K562 (cell line): Measurements from ENCODE around the gene USP48. TPM values are rescaled to one million over a fixed set of nuclear protein-coding genes. Genes with fewer than 3 reads are reported as not detected.

Experiments
- CAMTA2 ChIP-seq: fragments of 250-450 bp; sonication (Bioruptor Pico); conservative IDR thresholded peaks from 2 replicates; pipeline ENCODE4 v1.5.1; 2022
- CBFA2T3 ChIP-seq: fragments of 450-650 bp; IDR thresholded peaks from 2 replicates; pipeline ENCODE4 v1.6.1; 2017
- CXXC5 ChIP-seq: fragments of 250-450 bp; sonication (Bioruptor Pico); IDR thresholded peaks from 2 replicates; pipeline ENCODE4 v1.8.0; 2022; ENCODE audit warnings: inconsistent platforms, mild to moderate bottlenecking, moderate library complexity
- HSF4 ChIP-seq: fragments of 250-450 bp; sonication (Bioruptor Pico); IDR thresholded peaks from 2 replicates; pipeline ENCODE4 v2.1.2; 2022; ENCODE audit warnings: mild to moderate bottlenecking, moderate library complexity, borderline replicate concordance
- ILK ChIP-seq: fragments of 450-650 bp; IDR thresholded peaks from 2 replicates; pipeline ENCODE4 v1.6.1; 2016; ENCODE audit warnings: missing genetic modification characterization, low read depth, mild to moderate bottlenecking, missing compliant biosample characterization, moderate library complexity, borderline replicate concordance
- JUNB ChIP-seq: fragments of 450-650 bp; formaldehyde crosslinking; conservative IDR thresholded peaks from 2 replicates; pipeline ENCODE4 v1.4.0; 2020; ENCODE audit warnings: mild to moderate bottlenecking
- MED1 ChIP-seq: sonication (generic); formaldehyde crosslinking; IDR thresholded peaks from 2 replicates; pipeline ENCODE4 v1.8.1; 2023; ENCODE audit warnings: missing genetic modification reagents, borderline replicate concordance
- POLR2AphosphoS2 ChIP-seq: IDR thresholded peaks from 2 replicates; pipeline ENCODE4 v1.6.1; 2012; ENCODE audit warnings: low read length, improper control_type of control experiment
- SIX5 ChIP-seq, 2 experiments: IDR thresholded peaks; 2 replicates each; pipeline ENCODE4 v1.6.1; 2011; ENCODE audit warnings: low read length in 2 of 2, borderline replicate concordance in 1 of 2, low read depth in 1 of 2, mild to moderate bottlenecking in 1 of 2, moderate library complexity in 1 of 2; ENCODE audit not compliant: insufficient read depth in 1 of 2
- SLC30A9 ChIP-seq: fragments of 250-450 bp; sonication (Bioruptor Pico); IDR thresholded peaks from 2 replicates; pipeline ENCODE4 v1.8.0; 2022; ENCODE audit warnings: mild to moderate bottlenecking, moderate library complexity
- TAL1 ChIP-seq: fragments of 450-650 bp; IDR thresholded peaks from 2 replicates; pipeline ENCODE4 v1.6.1; 2016; ENCODE audit warnings: mild to moderate bottlenecking
- TSC22D4 ChIP-seq: fragments of 450-650 bp; IDR thresholded peaks from 2 replicates; pipeline ENCODE4 v1.6.1; 2016; ENCODE audit warnings: missing genetic modification characterization, missing biosample characterization, control low read depth
- XRCC5 ChIP-seq: fragments of 200-400 bp; formaldehyde crosslinking; IDR thresholded peaks from 2 replicates; pipeline ENCODE4 v1.6.1; 2017; ENCODE audit warnings: low read depth, mild to moderate bottlenecking, low read length
- ZNF184 ChIP-seq: sonication (generic); formaldehyde crosslinking; IDR thresholded peaks from 2 replicates; pipeline ENCODE4 v1.5.0; 2020; ENCODE audit warnings: missing genetic modification reagents
- ZNF436 ChIP-seq: fragments of 250-450, 450-650 bp; sonication (Bioruptor Pico); formaldehyde crosslinking; IDR thresholded peaks from 2 replicates; pipeline ENCODE4 v1.7.0; 2020; ENCODE audit warnings: mild to moderate bottlenecking
- polyA plus RNA-seq, 8 experiments: library from polyadenylated mRNA; depleted of rRNA in 4 of 8; stranded (reverse) in 5 of 8; unstranded in 3 of 8; fragments of >200 nt; fragmentation: Nextera tagmentation in 2 of 8; fragmentation: Illumina TruSeq in 1 of 8; extraction: Ambion mirVana in 2 of 8; extraction: Trizol in 1 of 8; gene quantifications; 2 replicates each; pipeline versions ENCODE4 v1.2.1 to v1.2.3, GENCODE V29; 2011 to 2014; ENCODE audit warnings: inconsistent platforms in 1 of 8, missing spikeins in 1 of 8
- total RNA-seq, 7 experiments: library from RNA; depleted of rRNA in 6 of 7; stranded (reverse); fragments of >200 nt in 6 of 7; fragmentation: Illumina TruSeq in 2 of 7; extraction: Trizol in 2 of 7; gene quantifications; 2 replicates each; pipeline versions ENCODE4 v1.2.1 to v1.2.3, GENCODE V29; 2011 to 2021; ENCODE audit warnings: low replicate concordance in 1 of 7
- TF ChIP-seq, protein P1 (sequence below): sonication (generic); formaldehyde crosslinking; IDR thresholded peaks from 2 replicates; pipeline ENCODE4 v1.8.0; 2023; ENCODE audit warnings: missing genetic modification reagents, mild to moderate bottlenecking, borderline replicate concordance
- TF ChIP-seq, protein P2 (sequence below): sonication (generic); IDR thresholded peaks from 2 replicates; pipeline ENCODE4 v1.6.1; 2016
- TF ChIP-seq, protein P3 (sequence below): fragments of 150-350 bp; IDR thresholded peaks from 2 replicates; pipeline ENCODE4 v1.6.1; 2014; ENCODE audit warnings: low read depth, mild to moderate bottlenecking, low read length, borderline replicate concordance

Gene USP48
- total and polyA plus RNA-seq, 9 of the 15 experiments (the other 6 are each of a cell fraction or from before 2014, with no cell fraction given), result 23.3 to 123 (median 106) TPM

DNA sequence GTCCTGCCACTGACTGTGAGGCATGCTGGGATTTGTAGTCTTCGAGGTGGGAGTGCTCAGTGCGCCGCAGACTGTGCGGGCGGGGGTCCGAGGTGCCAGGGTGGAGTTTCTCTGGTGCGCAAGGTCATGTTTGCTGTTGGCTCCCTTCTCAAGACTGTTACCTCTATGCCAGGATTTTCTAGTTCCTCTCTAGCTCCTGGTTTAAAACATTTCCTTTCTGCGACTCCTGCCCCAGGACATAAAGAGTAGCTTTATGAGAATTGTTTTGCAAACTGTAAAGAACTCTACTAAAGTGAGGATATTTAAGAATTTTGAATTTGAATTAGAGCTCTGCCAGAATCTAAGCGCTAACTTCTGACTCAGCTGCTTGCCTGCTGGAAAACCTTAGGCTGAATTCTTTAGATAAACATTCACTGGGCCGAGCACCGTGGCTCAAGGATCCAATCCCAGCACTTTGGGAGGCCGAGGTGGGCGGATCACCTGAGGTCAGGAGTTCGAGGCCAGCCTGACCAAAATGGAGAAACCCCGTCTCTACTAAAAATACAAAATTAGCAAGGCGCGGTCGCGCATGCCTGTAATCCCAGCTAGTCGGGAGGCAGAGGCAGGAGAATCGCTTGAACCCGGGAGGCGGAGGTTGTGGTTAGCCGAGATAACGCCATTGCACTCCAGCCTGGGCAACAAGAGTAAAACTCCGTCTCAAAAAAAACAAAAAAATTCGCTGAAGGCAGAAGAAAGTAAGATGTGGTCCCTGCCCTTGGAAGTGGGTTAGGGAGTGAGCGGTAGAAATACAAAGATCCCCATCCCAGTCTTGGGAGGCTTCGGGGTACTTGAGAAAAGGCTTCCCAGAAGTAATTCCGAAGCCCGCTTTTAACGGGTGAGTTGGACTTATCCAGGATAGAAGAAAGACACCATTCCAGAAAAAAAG lies 992 bp upstream of the USP48 start (continued):
- TF ChIP-seq, protein P1, sequence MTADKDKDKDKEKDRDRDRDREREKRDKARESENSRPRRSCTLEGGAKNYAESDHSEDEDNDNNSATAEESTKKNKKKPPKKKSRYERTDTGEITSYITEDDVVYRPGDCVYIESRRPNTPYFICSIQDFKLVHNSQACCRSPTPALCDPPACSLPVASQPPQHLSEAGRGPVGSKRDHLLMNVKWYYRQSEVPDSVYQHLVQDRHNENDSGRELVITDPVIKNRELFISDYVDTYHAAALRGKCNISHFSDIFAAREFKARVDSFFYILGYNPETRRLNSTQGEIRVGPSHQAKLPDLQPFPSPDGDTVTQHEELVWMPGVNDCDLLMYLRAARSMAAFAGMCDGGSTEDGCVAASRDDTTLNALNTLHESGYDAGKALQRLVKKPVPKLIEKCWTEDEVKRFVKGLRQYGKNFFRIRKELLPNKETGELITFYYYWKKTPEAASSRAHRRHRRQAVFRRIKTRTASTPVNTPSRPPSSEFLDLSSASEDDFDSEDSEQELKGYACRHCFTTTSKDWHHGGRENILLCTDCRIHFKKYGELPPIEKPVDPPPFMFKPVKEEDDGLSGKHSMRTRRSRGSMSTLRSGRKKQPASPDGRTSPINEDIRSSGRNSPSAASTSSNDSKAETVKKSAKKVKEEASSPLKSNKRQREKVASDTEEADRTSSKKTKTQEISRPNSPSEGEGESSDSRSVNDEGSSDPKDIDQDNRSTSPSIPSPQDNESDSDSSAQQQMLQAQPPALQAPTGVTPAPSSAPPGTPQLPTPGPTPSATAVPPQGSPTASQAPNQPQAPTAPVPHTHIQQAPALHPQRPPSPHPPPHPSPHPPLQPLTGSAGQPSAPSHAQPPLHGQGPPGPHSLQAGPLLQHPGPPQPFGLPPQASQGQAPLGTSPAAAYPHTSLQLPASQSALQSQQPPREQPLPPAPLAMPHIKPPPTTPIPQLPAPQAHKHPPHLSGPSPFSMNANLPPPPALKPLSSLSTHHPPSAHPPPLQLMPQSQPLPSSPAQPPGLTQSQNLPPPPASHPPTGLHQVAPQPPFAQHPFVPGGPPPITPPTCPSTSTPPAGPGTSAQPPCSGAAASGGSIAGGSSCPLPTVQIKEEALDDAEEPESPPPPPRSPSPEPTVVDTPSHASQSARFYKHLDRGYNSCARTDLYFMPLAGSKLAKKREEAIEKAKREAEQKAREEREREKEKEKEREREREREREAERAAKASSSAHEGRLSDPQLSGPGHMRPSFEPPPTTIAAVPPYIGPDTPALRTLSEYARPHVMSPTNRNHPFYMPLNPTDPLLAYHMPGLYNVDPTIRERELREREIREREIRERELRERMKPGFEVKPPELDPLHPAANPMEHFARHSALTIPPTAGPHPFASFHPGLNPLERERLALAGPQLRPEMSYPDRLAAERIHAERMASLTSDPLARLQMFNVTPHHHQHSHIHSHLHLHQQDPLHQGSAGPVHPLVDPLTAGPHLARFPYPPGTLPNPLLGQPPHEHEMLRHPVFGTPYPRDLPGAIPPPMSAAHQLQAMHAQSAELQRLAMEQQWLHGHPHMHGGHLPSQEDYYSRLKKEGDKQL (CRISPR knock-in tag), result no peak
- no peak for TF ChIP-seq CAMTA2 (CRISPR knock-in tag)
- TF ChIP-seq CBFA2T3, result peak; percentile 42
- peak; percentile 100; a peak in 3 of 4 replicates for TF ChIP-seq SIX5 (IDR thresholded peaks at IDR 0.05; ENCODE audit: borderline replicate concordance in 1 of 2, insufficient read depth in 1 of 2, low read depth in 1 of 2, low read length in 2 of 2)
- no peak for TF ChIP-seq POLR2AphosphoS2
- no peak for TF ChIP-seq MED1
- TF ChIP-seq TAL1, result 0 out of 2 replicates have a peak, but pooled peaks have one; percentile 37
- no peak for TF ChIP-seq XRCC5
- no peak for TF ChIP-seq ZNF184 (CRISPR knock-in tag)
- TF ChIP-seq CXXC5 (CRISPR knock-in tag), result no peak; the same call in 1 of the 2 replicates
- TF ChIP-seq SLC30A9 (CRISPR knock-in tag), result no peak
- TF ChIP-seq JUNB, result no peak
- TF ChIP-seq ZNF436 (CRISPR knock-in tag), result no peak
- no peak for TF ChIP-seq TSC22D4
- TF ChIP-seq, protein P2, sequence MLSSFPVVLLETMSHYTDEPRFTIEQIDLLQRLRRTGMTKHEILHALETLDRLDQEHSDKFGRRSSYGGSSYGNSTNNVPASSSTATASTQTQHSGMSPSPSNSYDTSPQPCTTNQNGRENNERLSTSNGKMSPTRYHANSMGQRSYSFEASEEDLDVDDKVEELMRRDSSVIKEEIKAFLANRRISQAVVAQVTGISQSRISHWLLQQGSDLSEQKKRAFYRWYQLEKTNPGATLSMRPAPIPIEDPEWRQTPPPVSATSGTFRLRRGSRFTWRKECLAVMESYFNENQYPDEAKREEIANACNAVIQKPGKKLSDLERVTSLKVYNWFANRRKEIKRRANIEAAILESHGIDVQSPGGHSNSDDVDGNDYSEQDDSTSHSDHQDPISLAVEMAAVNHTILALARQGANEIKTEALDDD, result no peak; the same call in 1 of the 2 replicates
- no peak for TF ChIP-seq HSF4
- TF ChIP-seq, protein P3, sequence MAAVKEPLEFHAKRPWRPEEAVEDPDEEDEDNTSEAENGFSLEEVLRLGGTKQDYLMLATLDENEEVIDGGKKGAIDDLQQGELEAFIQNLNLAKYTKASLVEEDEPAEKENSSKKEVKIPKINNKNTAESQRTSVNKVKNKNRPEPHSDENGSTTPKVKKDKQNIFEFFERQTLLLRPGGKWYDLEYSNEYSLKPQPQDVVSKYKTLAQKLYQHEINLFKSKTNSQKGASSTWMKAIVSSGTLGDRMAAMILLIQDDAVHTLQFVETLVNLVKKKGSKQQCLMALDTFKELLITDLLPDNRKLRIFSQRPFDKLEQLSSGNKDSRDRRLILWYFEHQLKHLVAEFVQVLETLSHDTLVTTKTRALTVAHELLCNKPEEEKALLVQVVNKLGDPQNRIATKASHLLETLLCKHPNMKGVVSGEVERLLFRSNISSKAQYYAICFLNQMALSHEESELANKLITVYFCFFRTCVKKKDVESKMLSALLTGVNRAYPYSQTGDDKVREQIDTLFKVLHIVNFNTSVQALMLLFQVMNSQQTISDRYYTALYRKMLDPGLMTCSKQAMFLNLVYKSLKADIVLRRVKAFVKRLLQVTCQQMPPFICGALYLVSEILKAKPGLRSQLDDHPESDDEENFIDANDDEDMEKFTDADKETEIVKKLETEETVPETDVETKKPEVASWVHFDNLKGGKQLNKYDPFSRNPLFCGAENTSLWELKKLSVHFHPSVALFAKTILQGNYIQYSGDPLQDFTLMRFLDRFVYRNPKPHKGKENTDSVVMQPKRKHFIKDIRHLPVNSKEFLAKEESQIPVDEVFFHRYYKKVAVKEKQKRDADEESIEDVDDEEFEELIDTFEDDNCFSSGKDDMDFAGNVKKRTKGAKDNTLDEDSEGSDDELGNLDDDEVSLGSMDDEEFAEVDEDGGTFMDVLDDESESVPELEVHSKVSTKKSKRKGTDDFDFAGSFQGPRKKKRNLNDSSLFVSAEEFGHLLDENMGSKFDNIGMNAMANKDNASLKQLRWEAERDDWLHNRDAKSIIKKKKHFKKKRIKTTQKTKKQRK, result no peak
- TF ChIP-seq ILK, result no peak
